GM19372 (cell line): ENCODE results near the gene SSU72.
"Not testable (repeated sequence)": the region's sequence is repeated elsewhere in the genome, so short reads cannot be mapped to it uniquely, and the experiment has no call there.

Source experiments
- ATAC-seq: cut with Tn5 transposase; IDR thresholded peaks from one replicate; pipeline ENCODE4 v1.9.1; 2021; ENCODE audit warnings: mild to moderate bottlenecking, low read depth, moderate library complexity; ENCODE audit not compliant: unreplicated experiment

Gene SSU72

DNA sequence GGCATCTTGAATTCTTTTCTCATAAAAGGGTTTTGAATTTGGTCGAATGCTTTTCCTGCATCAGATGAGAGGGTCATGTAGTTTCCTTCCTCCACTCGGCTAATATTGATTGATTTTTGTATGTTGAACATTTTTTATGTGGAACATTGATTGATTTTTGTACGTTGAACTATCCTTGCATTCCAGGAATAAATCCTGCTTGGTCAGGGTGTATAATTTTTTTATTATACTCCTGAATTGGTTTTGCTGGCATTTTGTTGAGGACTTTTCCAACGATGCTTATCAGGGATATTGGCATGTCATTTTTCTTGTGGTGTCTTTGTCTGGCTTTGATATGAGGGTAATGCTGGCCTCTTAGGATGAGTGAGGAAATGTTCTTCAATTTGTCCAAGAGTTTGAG is 42.7 kb downstream of the SSU72 start:
- no peak for ATAC-seq

DNA sequence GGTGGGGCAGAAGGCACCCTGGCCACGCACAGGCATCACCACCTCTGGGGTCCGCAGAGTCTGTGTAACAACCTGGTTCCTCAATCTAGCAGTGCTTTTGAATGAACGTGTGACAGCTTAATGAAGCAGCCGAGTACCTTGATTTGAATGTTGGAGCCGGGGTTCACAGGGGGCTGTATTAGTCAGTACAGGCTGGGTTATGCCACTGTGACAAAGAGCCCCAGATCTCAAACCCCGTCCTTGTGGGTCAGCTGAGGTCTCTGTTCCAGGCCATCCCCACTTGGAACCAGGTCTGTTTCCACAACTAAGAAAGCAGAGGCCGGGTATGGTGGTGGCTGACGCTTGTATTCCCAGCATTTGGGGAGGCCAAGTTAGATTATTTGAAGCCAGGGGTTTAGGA is 44.7 kb downstream of the SSU72 start:
- no peak for ATAC-seq

DNA sequence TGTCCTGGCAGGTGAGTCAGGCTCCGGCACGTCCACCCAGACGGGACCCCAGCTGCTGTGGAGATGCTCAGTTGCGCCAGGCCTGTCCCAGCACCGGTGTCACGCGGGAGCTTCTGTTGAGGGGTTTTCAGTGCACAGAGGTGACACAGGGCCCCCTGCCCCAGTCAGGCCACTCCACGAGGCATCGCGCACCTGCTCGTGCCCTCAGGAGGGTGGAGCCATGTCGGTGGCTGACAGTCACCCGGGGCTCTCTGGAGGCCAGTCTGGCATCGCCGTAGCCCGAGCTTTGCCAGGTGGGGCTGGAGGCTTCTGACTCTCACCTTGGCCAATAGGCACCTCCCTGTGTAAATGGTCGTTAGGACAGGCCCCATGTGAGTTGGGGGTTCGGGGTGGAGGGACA is 45.3 kb downstream of the SSU72 start:
- no peak for ATAC-seq

DNA sequence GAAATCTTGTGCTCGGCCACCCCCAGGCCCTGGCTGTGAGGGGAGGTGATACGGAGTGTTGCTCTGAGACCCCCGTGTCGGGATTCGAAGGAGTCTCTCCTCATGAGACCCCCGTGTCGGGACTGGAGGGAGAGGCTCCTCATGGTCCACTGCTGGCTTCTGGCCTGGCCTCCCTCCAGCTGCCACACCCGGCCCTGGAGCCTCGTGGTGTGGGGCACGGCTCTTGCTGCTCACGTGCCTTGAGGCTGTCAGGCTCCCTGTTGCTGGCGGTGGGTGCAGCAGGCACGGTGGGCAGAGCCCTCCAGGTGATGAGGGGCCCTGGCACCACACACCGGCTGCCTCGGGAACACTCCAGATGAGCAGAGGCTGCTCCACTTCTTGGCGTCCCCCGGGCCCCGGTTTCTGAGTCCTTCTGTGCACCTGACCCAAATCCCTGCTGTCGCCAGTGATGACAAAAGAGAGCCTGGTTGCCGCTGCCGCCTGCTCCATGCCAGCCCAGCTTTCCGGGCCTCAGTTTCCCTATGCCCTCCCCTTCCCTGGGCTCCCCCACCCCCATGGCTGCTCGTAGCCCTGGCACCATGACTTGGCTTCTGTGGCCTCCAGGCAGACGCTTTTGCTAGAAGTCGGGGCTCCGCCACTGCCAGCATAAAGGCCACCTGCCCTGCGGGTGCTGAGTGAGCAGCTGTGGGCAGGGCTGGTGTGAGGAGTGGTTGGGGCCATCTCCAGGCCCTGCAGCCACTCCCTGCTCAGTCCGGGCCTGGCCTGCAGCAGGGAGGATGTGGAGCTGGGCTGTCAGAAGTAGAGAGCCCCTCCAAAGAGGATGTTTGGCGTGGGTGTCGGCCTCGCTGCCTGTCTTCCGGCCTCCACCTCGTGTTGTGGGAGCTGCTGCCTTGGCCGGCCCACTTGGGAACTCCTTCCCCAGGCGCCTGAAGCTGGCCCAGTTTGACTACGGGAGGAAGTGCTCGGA is 46.1 kb downstream of the SSU72 start:
- no peak for ATAC-seq

DNA sequence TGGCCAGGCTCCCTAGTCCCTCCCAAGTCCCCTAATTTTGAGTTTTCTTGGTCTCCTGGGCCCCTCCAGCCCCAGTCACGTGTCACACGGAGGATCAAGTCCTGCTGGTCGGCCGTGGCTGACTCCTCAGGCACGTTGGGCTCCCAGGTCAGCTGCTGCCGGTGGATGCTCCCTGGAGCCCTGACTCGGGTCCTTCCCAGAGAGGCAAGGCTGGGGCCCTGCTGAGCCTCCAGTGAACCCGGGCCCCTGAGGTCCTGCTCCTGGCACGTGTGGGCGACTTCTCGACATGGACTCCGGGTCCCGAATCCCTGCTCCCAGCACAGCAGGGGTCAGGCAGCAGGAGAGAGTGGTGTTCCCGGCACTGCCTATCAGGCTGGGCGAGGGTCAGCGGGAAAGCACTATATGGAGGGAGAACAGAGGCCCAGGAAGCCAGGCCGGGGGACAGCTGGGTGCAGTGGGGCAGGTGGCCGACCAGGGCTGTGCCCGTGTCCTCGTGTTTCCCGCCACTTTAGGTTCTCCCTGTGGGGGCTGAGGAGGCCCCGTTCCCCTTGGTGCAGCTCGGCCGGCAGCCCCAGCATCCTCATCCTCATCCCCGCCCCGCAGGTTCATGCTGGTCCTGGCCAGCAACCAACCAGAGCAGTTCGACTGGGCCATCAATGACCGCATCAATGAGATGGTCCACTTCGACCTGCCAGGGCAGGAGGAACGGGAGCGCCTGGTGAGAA is 47.4 kb downstream of the SSU72 start:
- ATAC-seq: no peak

DNA sequence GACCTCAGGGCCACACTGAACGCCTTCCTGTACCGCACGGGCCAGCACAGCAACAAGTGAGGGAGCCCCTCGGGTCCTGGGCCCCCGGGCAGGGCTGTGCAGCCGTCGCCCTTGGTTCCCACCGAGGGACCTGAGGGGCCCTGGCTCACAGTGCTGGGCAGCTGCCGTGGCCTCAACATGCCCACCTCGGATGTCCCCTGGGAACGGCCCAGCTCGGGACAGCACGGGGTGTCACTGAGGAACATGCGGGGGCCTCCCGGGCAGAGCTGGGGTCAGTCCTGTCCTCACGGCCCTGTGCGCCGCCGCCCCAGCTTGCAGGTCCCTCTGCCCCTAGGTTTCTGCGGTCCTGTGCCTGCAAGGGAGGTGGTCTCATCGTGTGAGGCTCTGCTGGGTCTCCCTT is 48.2 kb downstream of the SSU72 start:
- not testable (repeated sequence) for ATAC-seq

DNA sequence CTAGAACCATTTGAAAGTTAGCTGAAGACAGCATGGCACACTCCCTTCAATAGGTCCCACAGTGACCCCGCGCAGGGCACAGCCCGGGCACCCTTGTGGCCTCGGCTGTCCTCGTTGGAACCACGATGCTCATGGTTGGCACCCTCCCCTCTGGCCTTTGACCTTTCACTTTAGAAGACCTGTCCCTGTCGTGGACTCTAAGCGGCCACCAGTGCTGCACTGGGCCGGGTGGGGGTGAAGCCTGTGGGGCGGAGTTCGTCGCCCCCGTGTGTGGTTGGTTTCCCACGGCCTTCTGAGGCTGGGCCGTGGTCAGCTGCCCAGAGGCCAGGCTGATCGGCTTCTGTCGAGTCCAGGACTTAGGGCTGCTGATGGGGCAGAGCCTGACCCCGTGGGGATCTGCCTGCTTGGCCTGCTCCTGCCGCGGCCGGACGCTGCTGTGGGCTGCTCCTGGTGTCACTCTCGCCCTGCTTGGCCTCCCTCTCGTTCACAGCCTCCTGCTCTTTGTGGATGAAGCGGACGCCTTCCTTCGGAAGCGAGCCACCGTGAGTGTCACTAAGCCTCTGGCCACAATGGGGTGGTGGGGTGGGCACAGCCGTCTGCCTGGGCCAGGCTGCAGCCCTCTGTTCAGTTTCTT is 49.8 kb downstream of the SSU72 start:
- not testable (repeated sequence) for ATAC-seq

DNA sequence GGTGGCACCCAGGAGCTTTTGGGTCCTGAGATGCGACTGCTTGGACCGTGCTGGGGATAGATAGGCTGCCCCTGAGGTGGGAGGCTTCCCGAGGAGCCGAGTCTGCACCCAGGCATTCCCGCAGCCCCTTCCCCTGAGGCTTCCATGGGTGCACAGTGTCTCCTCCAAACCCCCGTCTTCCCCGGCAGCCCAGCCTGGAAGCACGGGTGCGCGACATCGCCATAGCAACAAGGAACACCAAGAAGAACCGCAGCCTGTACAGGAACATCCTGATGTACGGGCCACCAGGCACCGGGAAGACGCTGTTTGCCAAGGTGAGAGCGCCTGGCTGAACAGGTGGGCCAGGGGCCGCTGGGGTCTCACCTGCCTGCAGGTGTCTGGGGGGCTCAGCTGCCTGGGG is 51.0 kb downstream of the SSU72 start:
- not testable (repeated sequence) for ATAC-seq

DNA sequence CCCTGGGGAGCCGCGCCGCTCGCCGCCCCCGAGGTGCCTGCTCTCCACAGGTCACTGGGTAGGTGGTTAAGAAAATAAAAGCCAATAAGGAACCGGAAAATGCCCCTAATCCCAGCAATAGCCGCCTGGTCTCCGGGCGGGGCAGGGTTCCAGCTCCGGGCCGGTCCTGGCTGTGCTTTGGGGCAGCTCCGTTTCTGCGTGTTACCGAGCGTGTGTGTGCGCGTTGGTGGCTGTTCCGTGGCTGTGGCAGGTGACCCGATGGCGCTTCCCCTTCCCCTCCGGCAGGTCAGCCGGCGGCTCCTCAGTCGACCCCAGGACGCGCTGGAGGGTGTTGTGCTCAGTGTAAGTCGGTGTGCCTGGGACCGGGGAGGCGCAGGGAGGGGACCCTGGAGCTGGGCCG is 51.4 kb downstream of the SSU72 start:
- ATAC-seq: not testable (repeated sequence)

DNA sequence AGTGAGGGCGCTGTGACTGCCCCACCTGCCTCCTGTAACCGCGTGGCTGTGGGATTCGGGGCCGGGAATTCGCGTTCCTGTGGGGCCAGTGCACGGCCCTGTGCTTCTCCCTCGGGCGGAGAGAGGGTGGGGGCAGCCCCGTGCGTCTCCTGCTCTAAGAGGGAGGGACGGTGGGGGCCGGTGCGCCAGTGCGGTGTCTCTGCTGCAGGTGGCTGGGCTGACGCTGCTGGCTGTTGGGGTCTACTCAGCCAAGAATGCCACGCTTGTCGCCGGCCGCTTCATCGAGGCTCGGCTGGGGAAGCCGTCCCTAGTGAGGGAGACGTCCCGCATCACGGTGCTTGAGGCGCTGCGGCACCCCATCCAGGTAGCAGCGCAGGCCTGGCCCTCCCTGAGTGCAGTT is 52.1 kb downstream of the SSU72 start:
- not testable (repeated sequence) for ATAC-seq

DNA sequence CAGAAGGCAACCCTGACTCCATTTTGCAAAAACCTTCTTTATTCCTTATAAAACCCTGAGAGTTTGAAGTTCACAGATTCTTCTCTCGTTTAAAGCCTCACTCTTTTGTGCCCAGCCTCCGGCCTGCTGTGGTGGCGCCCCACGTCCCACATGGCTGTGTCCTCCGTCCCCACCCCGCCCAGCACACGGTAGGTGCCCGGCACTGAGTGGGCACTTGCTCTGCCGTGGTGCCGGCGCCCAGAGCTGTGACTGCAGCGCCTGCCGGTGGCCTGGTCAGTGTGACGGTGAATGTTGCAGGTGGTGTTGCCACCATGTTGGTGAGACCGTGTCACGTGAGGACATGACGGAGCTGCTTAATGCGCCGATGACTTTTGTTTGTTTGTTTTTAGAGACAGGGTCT is 53.3 kb downstream of the SSU72 start:
- ATAC-seq: no peak

DNA sequence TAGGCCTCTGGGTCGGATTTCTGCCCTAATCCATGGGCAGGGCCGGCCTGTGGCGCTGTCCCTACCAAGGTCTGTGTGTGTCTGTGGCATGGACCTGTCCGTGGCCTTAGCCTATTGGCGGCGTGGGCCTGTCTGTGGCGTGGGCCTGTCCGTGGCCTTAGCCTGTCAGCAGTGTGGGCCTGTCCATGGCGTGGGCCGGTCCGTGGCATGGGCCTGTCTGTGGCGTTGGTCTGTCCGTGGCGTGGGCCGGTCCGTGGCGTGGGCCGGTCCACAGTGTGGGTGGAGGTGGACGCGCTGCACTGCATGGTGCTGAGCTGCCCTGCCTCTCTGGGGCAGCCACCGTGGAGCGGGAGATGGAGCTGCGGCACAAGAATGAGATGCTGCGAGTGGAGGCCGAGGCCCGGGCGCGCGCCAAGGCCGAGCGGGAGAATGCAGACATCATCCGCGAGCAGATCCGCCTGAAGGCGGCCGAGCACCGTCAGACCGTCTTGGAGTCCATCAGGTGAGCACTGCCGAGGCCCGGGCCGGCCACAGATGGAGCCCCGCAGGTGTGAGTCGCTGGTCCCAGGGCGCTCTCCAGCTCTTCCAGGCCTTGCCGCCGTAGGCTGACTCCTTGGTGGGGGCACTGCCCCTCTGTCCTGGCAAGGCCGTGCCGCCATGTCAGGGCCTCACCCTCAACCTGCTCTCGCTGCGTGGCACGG is 54.7 kb downstream of the SSU72 start:
- not testable (repeated sequence) for ATAC-seq

DNA sequence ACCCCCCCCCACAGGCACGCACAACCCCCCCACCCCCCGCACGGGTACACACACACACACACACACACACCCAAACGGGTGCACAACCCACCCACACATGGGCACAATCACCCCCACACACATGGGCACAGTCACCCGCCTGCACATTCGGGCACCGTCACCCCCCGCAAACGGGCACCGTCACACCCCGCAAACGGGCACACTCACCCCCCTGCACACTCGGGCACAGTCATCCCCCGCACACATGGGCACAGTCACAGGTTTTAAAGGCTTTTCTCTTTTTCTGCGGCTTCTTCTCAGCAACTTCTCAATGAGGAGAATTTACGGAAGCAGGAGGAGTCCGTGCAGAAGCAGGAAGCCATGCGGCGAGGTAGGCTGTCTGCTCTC is 56.0 kb downstream of the SSU72 start:
- not testable (repeated sequence) for ATAC-seq

DNA sequence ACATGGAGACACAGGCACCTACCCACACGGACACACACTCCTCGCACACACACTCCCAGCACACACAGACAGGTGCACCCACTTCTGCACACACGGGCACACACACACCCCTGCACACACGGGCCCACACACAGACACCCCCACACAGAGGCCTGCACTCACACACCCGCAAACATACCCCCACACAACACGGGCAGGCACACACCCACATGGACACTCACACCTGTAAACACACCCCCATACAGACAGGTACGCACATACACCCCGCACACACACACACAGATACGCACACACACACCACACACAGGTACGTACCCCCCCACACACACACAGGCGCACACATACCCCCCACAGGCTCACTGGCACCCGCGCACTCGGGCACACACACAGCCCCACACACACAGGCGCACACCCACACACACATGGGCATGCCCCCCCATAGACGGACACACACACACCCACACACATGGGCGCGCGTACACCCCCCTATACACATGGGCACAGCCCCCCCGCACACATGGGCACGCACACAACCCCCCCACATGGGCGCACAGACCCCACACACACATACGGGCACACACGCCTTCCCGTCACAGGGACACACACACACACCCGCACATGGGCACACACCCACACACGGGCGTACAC is 56.6 kb downstream of the SSU72 start:
- no peak for ATAC-seq

DNA sequence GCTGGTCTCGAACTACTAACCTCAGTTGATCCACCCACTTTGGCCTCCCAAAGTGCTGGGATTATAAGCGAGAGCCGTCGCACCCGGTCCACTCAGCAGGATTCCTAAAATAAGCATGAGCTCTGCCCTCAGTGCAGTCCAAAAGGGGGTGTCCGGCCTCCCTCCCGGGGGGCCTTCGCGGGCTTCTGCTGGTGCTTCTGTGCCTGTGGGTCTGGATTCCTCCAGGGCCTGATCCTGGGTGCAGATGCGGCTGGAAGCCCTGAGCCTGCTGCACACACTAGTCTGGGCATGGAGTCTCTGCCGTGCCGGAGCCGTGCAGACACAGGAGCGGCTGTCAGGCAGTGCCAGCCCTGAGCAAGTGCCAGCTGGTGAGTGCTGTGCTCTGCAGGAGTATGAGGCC is 57.7 kb downstream of the SSU72 start:
- ATAC-seq: not testable (repeated sequence)

DNA sequence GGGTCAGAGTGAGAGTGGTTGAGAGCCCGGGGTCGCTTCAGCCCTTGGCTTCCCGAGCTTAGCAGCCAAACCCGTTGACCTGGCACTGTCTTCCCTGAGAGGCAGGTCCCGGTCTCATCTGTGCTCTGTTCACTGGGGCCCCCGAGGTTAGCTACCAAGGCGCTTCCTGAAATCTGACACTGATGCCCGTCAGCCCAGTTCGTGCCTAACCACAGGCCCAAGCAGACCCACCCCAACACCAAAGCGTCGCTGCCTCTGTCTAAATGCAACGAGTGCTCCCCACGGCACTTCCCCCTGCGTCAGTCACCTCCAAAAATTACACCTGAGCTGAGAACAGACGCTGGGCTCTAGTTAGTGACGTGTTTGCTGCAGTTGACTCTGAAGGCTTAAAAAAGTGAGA is 60.3 kb downstream of the SSU72 start:
- not testable (repeated sequence) for ATAC-seq

DNA sequence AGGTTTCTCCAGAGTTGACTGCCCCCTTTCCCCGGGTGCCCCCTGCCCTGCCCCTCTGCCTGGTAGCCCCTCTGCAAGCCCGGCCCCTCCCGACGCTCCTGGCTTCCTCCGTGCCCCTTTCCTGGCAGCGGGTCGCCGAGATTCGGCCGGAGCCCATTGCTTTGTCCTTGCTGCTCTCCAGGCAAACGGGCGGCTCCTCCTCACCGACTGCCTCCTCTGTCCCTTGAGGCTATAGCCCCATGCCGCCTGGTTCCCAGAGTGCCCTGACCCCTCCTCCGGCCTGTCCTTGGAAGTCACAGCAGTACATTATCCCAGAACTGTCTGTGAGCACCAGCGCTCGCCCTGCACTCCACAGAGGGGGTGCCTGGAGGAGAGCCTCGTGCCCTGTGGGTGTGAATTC is 61.0 kb downstream of the SSU72 start:
- ATAC-seq: not testable (repeated sequence)

DNA sequence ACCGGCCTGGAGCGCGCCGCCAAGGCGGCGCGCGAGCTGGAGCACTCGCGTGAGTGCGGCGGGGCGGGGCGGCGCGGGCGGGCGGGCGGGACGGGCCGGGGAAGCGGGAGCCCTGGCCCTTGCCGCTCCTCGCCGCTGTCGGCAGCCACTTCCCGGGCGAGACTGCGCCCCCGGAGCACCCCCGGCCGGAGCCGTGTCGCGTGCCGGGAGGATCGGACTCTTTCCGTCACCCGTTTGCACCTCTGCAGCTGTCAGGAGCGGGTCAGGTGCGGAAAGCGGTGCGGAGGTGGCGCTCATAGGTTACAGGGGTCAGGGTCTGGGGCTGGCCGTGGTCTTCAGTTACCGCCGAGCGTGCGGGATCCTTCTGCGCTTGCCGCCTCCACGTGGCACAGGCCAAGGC is 62.2 kb downstream of the SSU72 start:
- not testable (repeated sequence) for ATAC-seq

DNA sequence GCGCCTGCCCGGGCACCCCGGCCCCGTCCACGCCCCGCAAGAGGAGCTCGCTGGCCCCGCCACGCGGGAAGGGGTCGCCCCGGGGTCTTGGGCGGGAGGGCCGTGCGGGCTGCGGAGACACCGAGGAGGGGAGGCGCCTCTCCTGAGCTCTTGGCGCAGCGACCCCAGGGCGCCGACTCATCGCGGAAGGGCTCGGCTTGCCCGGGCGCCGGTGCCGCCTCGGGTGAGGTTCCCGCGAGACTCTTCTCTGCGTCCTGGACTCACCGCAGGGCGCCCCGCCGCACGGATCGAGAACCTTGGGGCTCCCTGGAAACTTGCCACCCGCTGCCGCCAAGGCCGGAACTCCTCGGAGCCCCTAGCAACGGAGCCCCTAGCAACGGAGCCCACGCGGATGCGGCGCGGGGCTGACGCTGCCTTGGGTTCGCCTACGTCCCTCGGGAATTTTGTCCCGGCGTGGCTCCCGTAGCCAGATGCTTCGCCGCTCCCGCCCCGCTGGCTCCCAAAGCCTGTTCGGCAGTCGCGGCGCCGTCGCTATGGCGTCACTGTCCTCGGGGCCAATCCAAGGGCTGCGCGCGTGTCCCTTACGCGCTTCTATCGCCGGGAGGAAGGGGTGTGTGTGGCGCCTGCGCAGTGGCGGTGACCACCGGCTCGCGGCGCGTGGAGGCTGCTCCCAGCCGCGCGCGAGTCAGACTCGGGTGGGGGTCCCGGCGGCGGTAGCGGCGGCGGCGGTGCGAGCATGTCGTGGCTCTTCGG is 63.0 kb downstream of the SSU72 start, which contains the start of gene ATAD3A:
Gene ATAD3A (plus strand): TSS at position 630 of the 753 bp plus-strand sequence. CDS start 107 bp downstream, at position 737.
- ATAC-seq: peak; percentile 89
